ENCODE data around the gene EFS.

The EFS gene

GRCh38 chr14:23360496-23360895 lies 4.5 kb downstream of the EFS start:
- H3K9ac ChIP-seq = no peak overlapping the region
- no peaks in the 10 kb centered on the region for H3K36me3 ChIP-seq (ENCODE audit: insufficient read depth)
- no peak overlapping the region for H3K4me3 ChIP-seq (IDR thresholded peaks at IDR 0.05; ENCODE audit: insufficient read depth, low read depth, low read length)
- H3K4me2 ChIP-seq = no peak overlapping the region
- H3K27me3 ChIP-seq (ENCODE audit: insufficient read depth, low read depth) = no peaks in the 10 kb centered on the region
- H3K79me2 ChIP-seq (ENCODE audit: insufficient read depth, low read depth) = no peaks in the 10 kb centered on the region
- H3K27ac ChIP-seq = no peak overlapping the region
- H2AFZ ChIP-seq (ENCODE audit: low read depth) = no peak overlapping the region
- TF ChIP-seq CTCF (conservative IDR thresholded peaks at IDR 0.05; ENCODE audit: low read depth, low read length) = no peak
- no peaks in the 10 kb centered on the region for H4K20me1 ChIP-seq (ENCODE audit: insufficient read depth)
- H3K4me1 ChIP-seq (ENCODE audit: low read depth, poor library complexity, severe bottlenecking) = no peaks in the 10 kb centered on the region

- Histone ChIP-seq H3K4me3 (IDR thresholded peaks at IDR 0.05; ENCODE audit: insufficient read depth, low read depth, low read length) (no peak overlapping the region), H3K4me1 (ENCODE audit: low read depth, poor library complexity, severe bottlenecking) (no peaks in the 10 kb centered on the region), H4K20me1 (ENCODE audit: insufficient read depth) (no peaks in the 10 kb centered on the region), H3K27me3 (ENCODE audit: insufficient read depth, low read depth) (no peaks in the 10 kb centered on the region), H2AFZ (ENCODE audit: low read depth) (no peak overlapping the region), H3K27ac (no peak overlapping the region), H3K79me2 (ENCODE audit: insufficient read depth, low read depth) (no peaks in the 10 kb centered on the region), H3K36me3 (ENCODE audit: insufficient read depth) (no peaks in the 10 kb centered on the region), H3K9ac (no peak overlapping the region), H3K4me2 (no peak overlapping the region)
- no peak for TF ChIP-seq CTCF (conservative IDR thresholded peaks at IDR 0.05; ENCODE audit: low read depth, low read length)
Observed at GRCh38 chr14:23359722-23360447, 5.1 kb downstream of the EFS start.

- no peaks in the 10 kb centered on the region for H3K4me1 ChIP-seq (ENCODE audit: low read depth, poor library complexity, severe bottlenecking)
- no peaks in the 10 kb centered on the region for H3K36me3 ChIP-seq (ENCODE audit: insufficient read depth)
- H2AFZ ChIP-seq (ENCODE audit: low read depth) = no peak overlapping the region
- H3K9ac ChIP-seq = no peak overlapping the region
- no peak overlapping the region for H3K4me2 ChIP-seq
- no peak for TF ChIP-seq CTCF (conservative IDR thresholded peaks at IDR 0.05; ENCODE audit: low read depth, low read length)
- no peaks in the 10 kb centered on the region for H4K20me1 ChIP-seq (ENCODE audit: insufficient read depth)
- no peak overlapping the region for H3K4me3 ChIP-seq (IDR thresholded peaks at IDR 0.05; ENCODE audit: insufficient read depth, low read depth, low read length)
- H3K27me3 ChIP-seq (ENCODE audit: insufficient read depth, low read depth) = no peaks in the 10 kb centered on the region
- no peaks in the 10 kb centered on the region for H3K79me2 ChIP-seq (ENCODE audit: insufficient read depth, low read depth)
- H3K27ac ChIP-seq = no peak overlapping the region
Observed at GRCh38 chr14:23359167-23359626, 5.8 kb downstream of the EFS start.

GRCh38 chr14:23358553-23359166 lies 6.3 kb downstream of the EFS start:
- H3K79me2 ChIP-seq (ENCODE audit: insufficient read depth, low read depth) = no peaks in the 10 kb centered on the region
- H3K36me3 ChIP-seq (ENCODE audit: insufficient read depth) = no peaks in the 10 kb centered on the region
- H3K4me1 ChIP-seq (ENCODE audit: low read depth, poor library complexity, severe bottlenecking) = no peaks in the 10 kb centered on the region
- no peak overlapping the region for H3K4me3 ChIP-seq (IDR thresholded peaks at IDR 0.05; ENCODE audit: insufficient read depth, low read depth, low read length)
- H3K9ac ChIP-seq = no peak overlapping the region
- H3K27ac ChIP-seq = no peak overlapping the region
- no peak for TF ChIP-seq CTCF (conservative IDR thresholded peaks at IDR 0.05; ENCODE audit: low read depth, low read length)
- H4K20me1 ChIP-seq (ENCODE audit: insufficient read depth) = no peaks in the 10 kb centered on the region
- no peaks in the 10 kb centered on the region for H3K27me3 ChIP-seq (ENCODE audit: insufficient read depth, low read depth)
- H2AFZ ChIP-seq (ENCODE audit: low read depth) = no peak overlapping the region
- H3K4me2 ChIP-seq = no peak overlapping the region
